HEK293 (cell line): Measurements from ENCODE around the gene HRC.

ENCODE experiments used
- CTCF ChIA-PET: fragments of 350-600 bp; formaldehyde crosslinking; extraction: SDS; loops from one replicate; lab custom pipeline; 2021; ENCODE audit warnings: antibody characterized with exemption; lab: Yijun Ruan, JAX
- POLR2A ChIA-PET: fragments of 300-600 bp; formaldehyde crosslinking; extraction: SDS; loops from one replicate; lab custom pipeline; 2020; ENCODE audit warnings: antibody characterized with exemption, inconsistent platforms; lab: Yijun Ruan, JAX
- H3K27ac ChIP-seq: fragments of 200-500 bp; sonication (Bioruptor generic); 2 replicates; pipeline ENCODE4 v1.5.1; 2014; ENCODE audit warnings: low read depth, low read length, control low read depth, inconsistent platforms; ENCODE audit errors: extremely low read depth
- H3K36me3 ChIP-seq, 2 experiments: fragments of 200-500 bp in 1 of 2; sonication (Bioruptor generic) in 1 of 2; 1 replicate in 1 of 2; 2 replicates in 1 of 2; pipeline ENCODE4 v1.5.1; 2014 to 2017; ENCODE audit warnings: inconsistent platforms in 2 of 2, low read length in 2 of 2; ENCODE audit not compliant: control insufficient read depth in 2 of 2, insufficient read depth in 1 of 2
- H3K4me1 ChIP-seq: fragments of 200-500 bp; sonication (Bioruptor generic); 2 replicates; pipeline ENCODE4 v1.5.1; 2014; ENCODE audit warnings: mild to moderate bottlenecking, low read length, inconsistent platforms; ENCODE audit not compliant: control insufficient read depth, insufficient read depth
- H3K4me3 ChIP-seq: 2 replicates; pipeline ENCODE4 v1.5.1; 2011; ENCODE audit warnings: low read depth, mild to moderate bottlenecking, control low read depth, low read length, moderate library complexity
- H3K9me3 ChIP-seq: fragments of 200-500 bp; sonication (Bioruptor generic); 2 replicates; pipeline ENCODE4 v1.5.1; 2014; ENCODE audit warnings: low read depth, low read length, inconsistent platforms; ENCODE audit not compliant: control insufficient read depth, insufficient read depth
- GLI4 ChIP-seq: fragments of 450-650 bp; formaldehyde crosslinking; IDR thresholded peaks from 2 replicates; pipeline ENCODE4 v1.5.1; 2016; ENCODE audit warnings: missing biosample characterization, missing genetic modification characterization
- GLIS2 ChIP-seq: fragments of 450-650 bp; formaldehyde crosslinking; IDR thresholded peaks from 2 replicates; pipeline ENCODE4 v1.5.1; 2016; ENCODE audit warnings: missing biosample characterization, missing genetic modification characterization
- HIC1 ChIP-seq: fragments of 450-650 bp; formaldehyde crosslinking; IDR thresholded peaks from 2 replicates; pipeline ENCODE4 v1.5.1; 2016; ENCODE audit warnings: missing biosample characterization, missing genetic modification characterization
- HOXC10 ChIP-seq: sonication (generic); formaldehyde crosslinking; IDR thresholded peaks from 2 replicates; pipeline ENCODE4 v1.8.1; 2023; ENCODE audit warnings: mild to moderate bottlenecking, missing genetic modification reagents
- PATZ1 ChIP-seq: fragments of 450-650 bp; formaldehyde crosslinking; IDR thresholded peaks from 2 replicates; pipeline ENCODE4 v1.5.1; 2016; ENCODE audit warnings: missing biosample characterization, missing genetic modification characterization
- PRDM1 ChIP-seq: fragments of 450-650 bp; formaldehyde crosslinking; IDR thresholded peaks from 2 replicates; pipeline ENCODE4; 2016; ENCODE audit warnings: missing biosample characterization, missing genetic modification characterization
- TRIM28 ChIP-seq: IDR thresholded peaks from 2 replicates; pipeline ENCODE4 v1.6.1; 2011; ENCODE audit warnings: low read length, control low read depth, borderline replicate concordance
- YY2 ChIP-seq: fragments of 450-650 bp; formaldehyde crosslinking; IDR thresholded peaks from 2 replicates; pipeline ENCODE4 v1.5.1; 2016; ENCODE audit warnings: missing biosample characterization, missing genetic modification characterization
- ZBTB20 ChIP-seq: fragments of 450-650 bp; formaldehyde crosslinking; IDR thresholded peaks from 2 replicates; pipeline ENCODE4 v1.5.1; 2016; ENCODE audit warnings: missing biosample characterization, missing genetic modification characterization
- ZBTB44 ChIP-seq: fragments of 450-650 bp; IDR thresholded peaks from 2 replicates; pipeline ENCODE4 v1.5.1; 2018; ENCODE audit warnings: missing biosample characterization, mild to moderate bottlenecking, missing genetic modification characterization
- ZNF112 ChIP-seq: fragments of 450-650 bp; formaldehyde crosslinking; IDR thresholded peaks from 2 replicates; pipeline ENCODE4 v1.5.0; 2017; ENCODE audit warnings: missing biosample characterization, missing genetic modification characterization
- ZNF140 ChIP-seq: fragments of 450-650 bp; formaldehyde crosslinking; IDR thresholded peaks from 2 replicates; pipeline ENCODE4 v1.5.1; 2016; ENCODE audit warnings: missing biosample characterization, missing genetic modification characterization
- ZNF169 ChIP-seq: fragments of 450-650 bp; formaldehyde crosslinking; IDR thresholded peaks from 2 replicates; pipeline ENCODE4 v1.5.1; 2016; ENCODE audit warnings: missing biosample characterization, missing genetic modification characterization
- ZNF239 ChIP-seq: fragments of 450-650 bp; formaldehyde crosslinking; IDR thresholded peaks from 2 replicates; pipeline ENCODE4 v1.5.1; 2016; ENCODE audit warnings: missing biosample characterization, missing genetic modification characterization
- ZNF280C ChIP-seq: fragments of 450-650 bp; formaldehyde crosslinking; IDR thresholded peaks from 2 replicates; pipeline ENCODE4 v1.5.1; 2016; ENCODE audit warnings: missing biosample characterization, missing genetic modification characterization
- ZNF433 ChIP-seq: fragments of 450-650 bp; formaldehyde crosslinking; IDR thresholded peaks from 2 replicates; pipeline ENCODE4 v1.5.1; 2016; ENCODE audit warnings: missing biosample characterization, missing genetic modification characterization, low read depth
- ZNF529 ChIP-seq: fragments of 450-650 bp; formaldehyde crosslinking; IDR thresholded peaks from 2 replicates; pipeline ENCODE4 v1.5.1; 2017; ENCODE audit warnings: missing genetic modification characterization, missing biosample characterization; ENCODE audit not compliant: insufficient replicate concordance
- ZNF530 ChIP-seq: fragments of 450-650 bp; formaldehyde crosslinking; IDR thresholded peaks from 2 replicates; pipeline ENCODE4 v1.5.1; 2016; ENCODE audit warnings: low read depth, missing biosample characterization, missing genetic modification characterization
- ZNF560 ChIP-seq: fragments of 450-650 bp; formaldehyde crosslinking; IDR thresholded peaks from 2 replicates; pipeline ENCODE4 v1.5.1; 2017; ENCODE audit warnings: missing biosample characterization, missing genetic modification characterization, borderline replicate concordance
- ZNF561 ChIP-seq: fragments of 450-650 bp; IDR thresholded peaks from 2 replicates; pipeline ENCODE4 v1.5.1; 2018; ENCODE audit warnings: missing biosample characterization, missing genetic modification characterization, borderline replicate concordance
- ZNF571 ChIP-seq: fragments of 450-650 bp; formaldehyde crosslinking; IDR thresholded peaks from 2 replicates; pipeline ENCODE4 v1.5.0; 2017; ENCODE audit warnings: missing biosample characterization, missing genetic modification characterization
- ZNF654 ChIP-seq: fragments of 450-650 bp; formaldehyde crosslinking; IDR thresholded peaks from 2 replicates; pipeline ENCODE4 v1.5.1; 2016; ENCODE audit warnings: low read depth, missing biosample characterization, missing genetic modification characterization
- ZNF777 ChIP-seq: fragments of 450-650 bp; formaldehyde crosslinking; IDR thresholded peaks from 2 replicates; pipeline ENCODE4 v1.5.1; 2017; ENCODE audit warnings: missing biosample characterization, missing genetic modification characterization, borderline replicate concordance
- ZXDB ChIP-seq: fragments of 450-650 bp; formaldehyde crosslinking; IDR thresholded peaks from 2 replicates; pipeline ENCODE4 v1.5.1; 2016; ENCODE audit warnings: missing biosample characterization, missing genetic modification characterization

HRC gene

GRCh38 chr19:49149652-49150105 is 5.5 kb downstream of the HRC start (continued):
- peak; percentile 84 for TF ChIP-seq PATZ1
- TF ChIP-seq ZNF112: no peak
- TF ChIP-seq HIC1: no peak
- no peak for TF ChIP-seq ZNF433
- TF ChIP-seq ZXDB (tag by site-specific recombination): peak; percentile 64
- TF ChIP-seq ZBTB44: no peak
- TF ChIP-seq ZNF571: no peak
- 0 out of 2 replicates have a peak, but pooled peaks have one; percentile 20 for TF ChIP-seq ZNF561 (tag by site-specific recombination)
- TF ChIP-seq ZNF280C (tag by site-specific recombination): no peak
- no peak for TF ChIP-seq GLIS2 (tag by site-specific recombination)
- TF ChIP-seq YY2: no peak
- TF ChIP-seq ZBTB20: peak; percentile 81
- no peak for TF ChIP-seq ZNF530 (tag by site-specific recombination)
- 0 out of 2 replicates have a peak, but pooled peaks have one; percentile 8 for TF ChIP-seq ZNF239
- no peak for TF ChIP-seq ZNF560 (tag by site-specific recombination)

- H3K4me3 ChIP-seq: peak overlapping the region; percentile 69
- CTCF ChIA-PET: interaction anchor here (0.5 to 6.6 kb wide), 12 partner anchors 13 to 151 kb away, joined by 3 to 70 read pairs (median 5); partner anchors contain the start of gene LIN7B
- H3K9me3 ChIP-seq: no peaks in the 10 kb centered on the region
- peaks cover 6% of the 10 kb centered on the region for H3K4me1 ChIP-seq
- H3K36me3 ChIP-seq: no peaks in the 10 kb centered on the region; a peak in 1 of 3 replicates
- POLR2A ChIA-PET: interaction anchor here (0.6 to 3.8 kb wide), 24 partner anchors 10 to 1120 kb away, joined by 3 to 27 read pairs (median 4); partner anchors contain the start of genes DKKL1, GYS1, LIN7B and PPFIA3
- H3K27ac ChIP-seq: peak overlapping the region; percentile 70
- TF ChIP-seq TRIM28 (no peak), ZNF140 (tag by site-specific recombination) (no peak), HOXC10 (CRISPR knock-in tag) (no peak), ZNF169 (no peak), GLI4 (tag by site-specific recombination) (0 out of 2 replicates have a peak, but pooled peaks have one; percentile 40), ZNF654 (tag by site-specific recombination) (no peak), ZNF529 (tag by site-specific recombination) (no peak), PRDM1 (no peak), ZNF777 (tag by site-specific recombination) (no peak)
Measured at GRCh38 chr19:49148784-49149651, 6.2 kb downstream of the HRC start.
